Adipocyte (in vitro differentiated cells): ENCODE results near the gene PCNX2.

Experiments used
- DNase-seq: peaks from one replicate; pipeline ENCODE4 v3.0.0-alpha.2; 2015; ENCODE audit warnings: low read depth
- H3K27me3 ChIP-seq: replicated peaks from 2 replicates; pipeline ENCODE4 v1.7.0; 2013; ENCODE audit warnings: mild to moderate bottlenecking, low read length, moderate library complexity; ENCODE audit not compliant: control insufficient read depth, insufficient read depth
- H3K36me3 ChIP-seq: 2 replicates; pipeline ENCODE4 v1.7.0; 2013; ENCODE audit warnings: low read length, mild to moderate bottlenecking, moderate library complexity; ENCODE audit not compliant: control insufficient read depth, insufficient read depth, severe bottlenecking
- H3K4me1 ChIP-seq: 2 replicates; pipeline ENCODE4 v1.7.0; 2013; ENCODE audit warnings: mild to moderate bottlenecking, low read length, moderate library complexity; ENCODE audit not compliant: control insufficient read depth, insufficient read depth
- H3K4me3 ChIP-seq: 2 replicates; pipeline ENCODE4 v1.7.0; 2013; ENCODE audit warnings: mild to moderate bottlenecking, low read length, moderate library complexity
- H3K9ac ChIP-seq: 2 replicates; pipeline ENCODE4 v1.7.0; 2013; ENCODE audit warnings: mild to moderate bottlenecking, low read length, moderate library complexity
- H3K9me3 ChIP-seq: 2 replicates; pipeline ENCODE4 v1.7.0; 2013; ENCODE audit warnings: mild to moderate bottlenecking, low read length, moderate library complexity; ENCODE audit not compliant: control insufficient read depth

The PCNX2 gene

DNA sequence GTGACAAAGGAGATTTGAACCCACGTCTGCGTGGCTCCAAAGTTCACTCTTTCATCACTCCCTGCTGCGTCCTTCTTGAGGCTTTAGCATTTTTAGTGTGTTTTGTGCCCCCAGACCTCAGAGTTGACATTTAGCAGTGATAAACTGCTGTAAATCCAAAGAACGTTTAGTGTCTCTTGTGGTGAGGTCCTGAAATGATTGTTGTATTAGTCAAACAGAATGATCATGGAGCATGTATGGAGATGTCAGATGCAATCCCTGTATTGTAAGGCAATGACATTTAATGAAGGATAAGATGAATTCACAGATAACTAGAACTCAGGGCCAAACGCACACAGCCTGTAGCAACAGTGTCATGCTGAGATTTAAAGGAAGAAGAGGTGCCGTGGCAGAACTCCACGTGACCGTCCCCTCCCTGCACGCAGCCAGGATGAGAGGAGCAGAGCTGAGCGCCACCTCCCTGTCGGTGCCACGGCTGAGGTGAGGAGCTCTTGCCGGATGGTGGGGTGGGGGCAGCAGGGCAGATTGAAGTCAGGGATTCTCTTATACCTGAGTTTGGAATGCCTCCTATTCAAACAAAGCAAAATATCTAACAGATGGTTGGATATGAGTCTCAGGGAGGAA is 315.1 kb downstream of the PCNX2 start:
- peak; percentile 7 for DNase-seq
- Histone ChIP-seq H3K27me3 (no peaks in the 10 kb centered on the region), H3K9me3 (no peaks in the 10 kb centered on the region), H3K9ac (no peak overlapping the region), H3K36me3 (peaks cover 14% of the 10 kb centered on the region), H3K4me3 (no peak overlapping the region), H3K4me1 (peaks cover 16% of the 10 kb centered on the region)

DNA sequence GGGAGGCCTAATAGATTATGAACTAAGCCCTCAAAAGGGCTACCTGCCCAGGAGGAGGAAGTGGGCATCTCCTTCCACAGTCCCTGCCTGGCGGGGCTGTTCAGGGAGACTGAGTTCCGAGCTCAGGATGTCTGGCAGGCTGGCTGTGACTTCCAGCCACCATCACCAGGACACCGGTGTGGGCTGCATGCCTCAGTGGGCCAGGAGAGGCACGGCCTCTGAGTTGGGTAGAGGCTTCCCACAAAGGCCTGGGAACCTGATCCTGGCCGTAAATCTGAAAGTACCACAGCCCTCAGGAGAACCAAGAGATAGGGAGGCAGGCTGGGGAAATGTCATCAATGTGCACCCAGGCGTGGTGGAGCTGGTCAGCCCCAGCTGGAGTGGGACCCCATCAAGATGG is 316.0 kb downstream of the PCNX2 start:
- Histone ChIP-seq H3K9ac (no peak overlapping the region), H3K27me3 (no peaks in the 10 kb centered on the region), H3K4me1 (peaks cover 24% of the 10 kb centered on the region), H3K36me3 (peaks cover 14% of the 10 kb centered on the region), H3K4me3 (no peak overlapping the region), H3K9me3 (no peaks in the 10 kb centered on the region)
- no peak for DNase-seq

DNA sequence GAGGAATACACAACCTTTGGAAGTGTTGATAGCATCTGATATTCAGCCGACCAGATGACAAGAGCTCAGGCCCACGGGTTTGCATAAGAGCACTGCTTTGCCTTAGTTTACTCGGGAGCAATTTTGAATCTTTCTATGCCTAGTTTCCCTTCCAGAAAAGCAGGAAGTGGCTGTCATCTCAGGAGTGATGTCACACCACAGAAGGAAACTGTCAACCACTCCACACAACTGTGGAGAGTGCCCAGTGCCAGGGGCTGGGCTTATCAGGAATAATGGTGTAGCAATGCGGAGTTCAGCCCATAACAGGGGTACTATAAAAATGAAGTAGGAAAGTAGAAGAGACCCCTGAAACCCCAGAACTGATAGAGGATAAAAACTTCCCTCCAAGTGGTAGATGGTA is 316.7 kb downstream of the PCNX2 start:
- Histone ChIP-seq H3K9ac (no peak overlapping the region), H3K27me3 (no peaks in the 10 kb centered on the region), H3K36me3 (peaks cover 13% of the 10 kb centered on the region), H3K4me1 (peaks cover 24% of the 10 kb centered on the region), H3K4me3 (no peak overlapping the region), H3K9me3 (peaks cover 6% of the 10 kb centered on the region)
- peak; percentile 10 for DNase-seq

GRCh38 chr1:232978091-232978634 is 317.4 kb downstream of the PCNX2 start:
- H3K4me3 ChIP-seq: no peak overlapping the region
- peaks cover 23% of the 10 kb centered on the region for H3K4me1 ChIP-seq
- peak; percentile 60 for DNase-seq
- H3K36me3 ChIP-seq: peaks cover 19% of the 10 kb centered on the region
- H3K27me3 ChIP-seq: no peaks in the 10 kb centered on the region
- H3K9ac ChIP-seq: no peak overlapping the region
- peaks cover 13% of the 10 kb centered on the region for H3K9me3 ChIP-seq

DNA sequence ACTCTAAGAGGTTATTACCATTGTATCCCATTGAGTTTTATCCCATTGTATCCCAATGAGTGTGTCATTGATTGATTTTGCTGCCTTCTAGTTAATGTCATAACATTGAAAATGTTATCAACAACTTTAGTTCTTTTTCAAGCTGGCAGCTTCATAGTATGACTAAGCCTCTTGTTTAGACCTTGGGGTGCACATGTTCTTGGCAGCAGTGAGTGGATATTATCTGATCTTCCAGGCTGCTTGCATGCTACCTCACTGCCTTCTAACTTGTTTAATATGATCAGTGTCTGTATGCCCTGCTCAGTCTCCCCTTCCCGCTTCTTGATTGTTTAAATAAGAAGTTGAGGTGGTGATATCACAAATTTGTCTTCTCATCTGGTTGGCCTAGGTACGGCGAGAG is 320.6 kb downstream of the PCNX2 start:
- Histone ChIP-seq H3K9me3 (peaks cover 17% of the 10 kb centered on the region), H3K4me3 (no peak overlapping the region), H3K4me1 (peaks cover 12% of the 10 kb centered on the region), H3K9ac (no peak overlapping the region), H3K27me3 (no peaks in the 10 kb centered on the region), H3K36me3 (peaks cover 41% of the 10 kb centered on the region)
- peak; percentile 58 for DNase-seq

- Histone ChIP-seq H3K27me3 (no peaks in the 10 kb centered on the region), H3K4me3 (no peak overlapping the region), H3K9ac (no peak overlapping the region), H3K4me1 (peaks cover 12% of the 10 kb centered on the region), H3K36me3 (peaks cover 44% of the 10 kb centered on the region), H3K9me3 (peaks cover 17% of the 10 kb centered on the region)
- no peak for DNase-seq
Measured at GRCh38 chr1:232973652-232974611, 321.6 kb downstream of the PCNX2 start.

DNA sequence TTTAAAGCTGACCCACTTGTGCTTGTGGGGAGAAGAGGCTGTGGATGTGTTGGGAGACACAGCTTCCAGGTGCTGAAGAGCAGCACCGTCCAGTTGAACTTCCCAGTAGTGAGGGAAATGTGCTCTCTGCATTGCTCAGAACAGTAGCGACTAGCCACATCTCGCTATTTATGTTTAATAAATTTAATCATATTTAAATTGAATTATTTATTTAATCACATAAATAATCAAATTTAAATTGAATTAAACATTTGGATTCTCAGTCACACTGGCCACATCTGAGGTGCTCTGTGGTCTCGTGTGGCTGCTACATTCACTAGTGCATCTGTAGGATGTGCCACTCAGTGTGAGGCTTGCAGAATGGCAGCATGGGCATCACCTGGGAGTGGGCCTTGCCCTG is 325.0 kb downstream of the PCNX2 start:
- Histone ChIP-seq H3K9me3 (peaks cover 17% of the 10 kb centered on the region), H3K9ac (no peak overlapping the region), H3K4me1 (peaks cover 9% of the 10 kb centered on the region), H3K36me3 (peaks cover 41% of the 10 kb centered on the region), H3K27me3 (no peaks in the 10 kb centered on the region), H3K4me3 (no peak overlapping the region)
- DNase-seq: no peak

- Histone ChIP-seq H3K36me3 (peaks cover 41% of the 10 kb centered on the region), H3K4me3 (no peak overlapping the region), H3K27me3 (no peaks in the 10 kb centered on the region), H3K4me1 (peaks cover 2% of the 10 kb centered on the region), H3K9ac (no peak overlapping the region), H3K9me3 (peaks cover 17% of the 10 kb centered on the region)
- DNase-seq: no peak
Measured at GRCh38 chr1:232969799-232970198, 325.7 kb downstream of the PCNX2 start.

- H3K9me3 ChIP-seq: peaks cover 12% of the 10 kb centered on the region
- H3K9ac ChIP-seq: no peak overlapping the region
- H3K4me3 ChIP-seq: no peak overlapping the region
- DNase-seq: no peak
- H3K36me3 ChIP-seq: peaks cover 38% of the 10 kb centered on the region
- H3K4me1 ChIP-seq: peaks cover 2% of the 10 kb centered on the region
- H3K27me3 ChIP-seq: no peaks in the 10 kb centered on the region
Measured at GRCh38 chr1:232968965-232969364, 326.6 kb downstream of the PCNX2 start.

DNA sequence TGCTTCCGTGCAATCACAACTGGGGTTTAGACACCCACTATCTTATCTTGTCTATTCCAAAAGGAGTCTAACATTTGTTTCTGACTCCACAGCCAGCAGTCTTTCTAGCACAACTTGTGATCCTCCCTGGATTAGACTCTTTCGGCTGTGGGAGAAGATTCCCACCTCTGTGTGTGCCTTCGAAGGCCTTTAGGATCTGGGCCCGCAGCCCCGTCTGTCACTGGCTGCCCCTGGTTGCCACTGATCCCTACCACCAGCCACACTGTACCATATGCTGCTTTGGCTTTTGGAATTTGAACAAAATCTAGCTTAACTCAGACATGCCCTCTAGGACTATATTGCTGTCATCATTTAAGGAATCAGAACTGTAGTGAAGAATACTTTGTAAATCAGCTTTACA is 327.1 kb downstream of the PCNX2 start:
- no peak for DNase-seq
- Histone ChIP-seq H3K9ac (no peak overlapping the region), H3K9me3 (peaks cover 6% of the 10 kb centered on the region), H3K4me3 (no peak overlapping the region), H3K4me1 (peaks cover 8% of the 10 kb centered on the region), H3K27me3 (no peaks in the 10 kb centered on the region), H3K36me3 (peaks cover 32% of the 10 kb centered on the region)

DNA sequence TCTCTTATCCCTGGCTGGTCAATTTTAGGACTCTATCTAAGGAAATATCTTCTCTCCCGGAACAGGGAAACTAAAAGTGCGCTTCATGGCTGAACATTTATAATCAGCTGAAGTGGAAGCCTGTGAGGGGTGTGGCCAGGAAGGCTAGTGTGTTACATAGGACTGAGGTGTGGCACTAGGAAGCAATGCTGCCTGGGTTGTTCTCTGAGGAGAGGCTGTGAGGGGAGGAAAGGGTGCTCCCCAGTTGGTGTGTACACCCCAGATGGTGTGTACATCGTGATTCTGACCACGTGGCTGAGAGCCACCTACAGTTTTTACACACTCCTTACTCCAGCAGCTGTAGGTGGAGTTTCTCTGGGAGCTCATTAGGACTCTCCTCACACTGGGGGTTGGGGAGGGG is 328.9 kb downstream of the PCNX2 start:
- Histone ChIP-seq H3K4me3 (no peak overlapping the region), H3K9me3 (no peaks in the 10 kb centered on the region), H3K4me1 (peaks cover 20% of the 10 kb centered on the region), H3K9ac (no peak overlapping the region), H3K36me3 (peaks cover 20% of the 10 kb centered on the region), H3K27me3 (no peaks in the 10 kb centered on the region)
- no peak for DNase-seq
